OCI-LY1 (cell line): ENCODE measurements around the gene IL4I1.

Experiments used
- H2AFZ ChIP-seq: fragments of 200-600 bp; sonication (generic), shearing (Covaris generic); 2 replicates; pipeline ENCODE4 v1.6.0; 2014; ENCODE audit warnings: antibody characterized with exemption, mild to moderate bottlenecking, low read length
- H3F3A ChIP-seq: fragments of 200-600 bp; sonication (generic), shearing (Covaris generic); 2 replicates; pipeline ENCODE4 v1.6.0; 2014; ENCODE audit warnings: mild to moderate bottlenecking, antibody characterized with exemption, low read length, moderate library complexity; ENCODE audit not compliant: insufficient read depth
- H3K27ac ChIP-seq: fragments of 200-600 bp; sonication (generic); 2 replicates; pipeline ENCODE4 v1.5.1; 2014; ENCODE audit warnings: low read length, mixed run types, mild to moderate bottlenecking, low read depth; ENCODE audit not compliant: poor library complexity, severe bottlenecking
- H3K27me3 ChIP-seq: fragments of 200-600 bp; sonication (generic); 2 replicates; pipeline ENCODE4 v1.6.0; 2014; ENCODE audit warnings: antibody characterized with exemption, mild to moderate bottlenecking, low read length, moderate library complexity; ENCODE audit not compliant: insufficient read depth
- H3K36me3 ChIP-seq: fragments of 200-600 bp; sonication (generic); 2 replicates; pipeline ENCODE4 v1.6.1; 2014; ENCODE audit warnings: mild to moderate bottlenecking, antibody characterized with exemption, low read length, moderate library complexity, mixed read lengths; ENCODE audit not compliant: insufficient read depth
- H3K4me1 ChIP-seq: fragments of 200-600 bp; sonication (generic); 2 replicates; pipeline ENCODE4 v1.5.1; 2014; ENCODE audit warnings: mild to moderate bottlenecking, low read length, moderate library complexity; ENCODE audit not compliant: insufficient read depth, severe bottlenecking
- H3K4me2 ChIP-seq: fragments of 200-600 bp; sonication (generic), shearing (Covaris generic); 2 replicates; pipeline ENCODE4 v1.6.1; 2014; ENCODE audit warnings: low read length
- H3K4me3 ChIP-seq: fragments of 200-600 bp; sonication (generic); 2 replicates; pipeline ENCODE4 v1.5.1; 2014; ENCODE audit warnings: low read length, low read depth, mild to moderate bottlenecking, mixed read lengths; ENCODE audit not compliant: poor library complexity, severe bottlenecking
- H3K79me2 ChIP-seq: fragments of 200-600 bp; shearing (Covaris generic); 2 replicates; pipeline ENCODE4 v1.6.1; 2016; ENCODE audit warnings: mixed run types, low read length, mixed read lengths; ENCODE audit not compliant: insufficient read depth
- H3K9ac ChIP-seq: fragments of 200-600 bp; sonication (generic), shearing (Covaris generic); 2 replicates; pipeline ENCODE4 v1.6.1; 2014; ENCODE audit warnings: mild to moderate bottlenecking, low read length, mixed read lengths
- H3K9me2 ChIP-seq: fragments of 200-600 bp; sonication (generic), shearing (Covaris generic); 2 replicates; pipeline ENCODE4 v1.6.1; 2014; ENCODE audit warnings: low read depth, mild to moderate bottlenecking, low read length, mixed read lengths
- H3K9me3 ChIP-seq: fragments of 200-600 bp; shearing (Covaris generic); 2 replicates; pipeline ENCODE4 v1.6.1; 2014; ENCODE audit warnings: low read length, mixed read lengths
- H4K20me1 ChIP-seq: fragments of 200-600 bp; sonication (generic), shearing (Covaris generic); 2 replicates; pipeline ENCODE4 v1.6.0; 2016; ENCODE audit warnings: mild to moderate bottlenecking, low read length; ENCODE audit not compliant: insufficient read depth
- CTCF ChIP-seq: fragments of 200-600 bp; sonication (generic), shearing (Covaris generic); IDR thresholded peaks from 2 replicates; pipeline ENCODE4 v1.5.1; 2017; ENCODE audit warnings: mild to moderate bottlenecking, antibody characterized with exemption, low read length, moderate library complexity, mixed read lengths
- EZH2 ChIP-seq: fragments of 200-600 bp; sonication (generic), shearing (Covaris generic); IDR thresholded peaks from 2 replicates; pipeline ENCODE4 v1.8.0; 2017; ENCODE audit warnings: borderline replicate concordance, mixed run types, mild to moderate bottlenecking, antibody characterized with exemption, low read length, moderate library complexity, mixed read lengths

IL4I1 gene

GRCh38 chr19:49906879-49907564 lies 10.3 kb upstream of the IL4I1 start:
- H3K36me3 ChIP-seq, result peaks cover 60% of the 10 kb centered on the region
- H3K79me2 ChIP-seq, result no peaks in the 10 kb centered on the region
- peaks cover 83% of the 10 kb centered on the region for H3K4me1 ChIP-seq

GRCh38 chr19:49904136-49904535 lies 7.4 kb upstream of the IL4I1 start:
- Histone ChIP-seq H3K36me3 (peaks cover 34% of the 10 kb centered on the region), H3K9me2 (no peaks in the 10 kb centered on the region), H4K20me1 (no peaks in the 10 kb centered on the region), H3K79me2 (no peaks in the 10 kb centered on the region), H3K4me1 (peaks cover 54% of the 10 kb centered on the region), H3F3A (no peaks in the 10 kb centered on the region), H3K4me2 (no peak overlapping the region), H3K27me3 (no peaks in the 10 kb centered on the region), H3K9me3 (no peaks in the 10 kb centered on the region), H3K4me3 (no peak overlapping the region), H3K27ac (peak overlapping the region; percentile 24), H3K9ac (no peak overlapping the region), H2AFZ (no peak overlapping the region)
- TF ChIP-seq CTCF (no peak), EZH2 (no peak)

More at GRCh38 chr19:49906879-49907564, 10.3 kb upstream of the IL4I1 start:
- peak overlapping the region; percentile 95 for H3K27ac ChIP-seq
- H3K9ac ChIP-seq, result peak overlapping the region; percentile 34; the same call in 1 of the 2 replicates
- H4K20me1 ChIP-seq, result no peaks in the 10 kb centered on the region
- TF ChIP-seq EZH2, result no peak
- no peak for TF ChIP-seq CTCF
- H2AFZ ChIP-seq, result no peak overlapping the region
- H3K4me2 ChIP-seq, result peak overlapping the region; percentile 49; the same call in 1 of the 2 replicates
- H3F3A ChIP-seq, result no peaks in the 10 kb centered on the region
- no peaks in the 10 kb centered on the region for H3K9me2 ChIP-seq
- no peaks in the 10 kb centered on the region for H3K27me3 ChIP-seq
- no peak overlapping the region for H3K4me3 ChIP-seq
- no peaks in the 10 kb centered on the region for H3K9me3 ChIP-seq

GRCh38 chr19:49895566-49896297 lies 955 bp downstream of the IL4I1 start:
- H3K79me2 ChIP-seq, result no peaks in the 10 kb centered on the region
- H3K27me3 ChIP-seq, result no peaks in the 10 kb centered on the region
- no peak overlapping the region for H3K9ac ChIP-seq
- no peak overlapping the region for H3K4me3 ChIP-seq
- H3K4me1 ChIP-seq, result peaks cover 27% of the 10 kb centered on the region
- no peak overlapping the region for H2AFZ ChIP-seq
- no peak overlapping the region for H3K27ac ChIP-seq
- no peaks in the 10 kb centered on the region for H4K20me1 ChIP-seq
- H3K9me3 ChIP-seq, result no peaks in the 10 kb centered on the region
- H3K36me3 ChIP-seq, result no peaks in the 10 kb centered on the region
- H3K9me2 ChIP-seq, result no peaks in the 10 kb centered on the region
- H3K4me2 ChIP-seq, result no peak overlapping the region
- H3F3A ChIP-seq, result no peaks in the 10 kb centered on the region
- TF ChIP-seq EZH2, result no peak
- no peak for TF ChIP-seq CTCF
